Measurements from ENCODE around the gene LMF1. TPM values are rescaled to one million over a fixed set of nuclear protein-coding genes. Genes with fewer than 3 reads are reported as not detected.

LMF1 gene
- total and polyA plus RNA-seq, 2 of the 4 experiments (the other 2 are of a cell fraction) = 7.7 to 13.1 TPM

GRCh38 chr16:818592-818991 is 152.2 kb downstream of the LMF1 start:
- no TSS peak for BruUV-seq (replicated peaks)
- no peak overlapping the region for H2AK9ac ChIP-seq (replicated peaks; ENCODE audit: low read depth, low read length, poor library complexity)
- H3K4me3 ChIP-seq (ENCODE audit: insufficient read depth, low read depth, low read length) = no peak overlapping the region
- H3K79me1 ChIP-seq (ENCODE audit: low read depth in 1 of 2, low read length in 2 of 2) = no peaks in the 10 kb centered on the region
- ATAC-seq (ENCODE audit: low read depth) = no peak
- H3K56ac ChIP-seq (ENCODE audit: extremely low read depth, insufficient read depth, low read length) = no peak overlapping the region
- no peaks in the 10 kb centered on the region; the same call in 1 of the 2 replicates for H3K9me3 ChIP-seq (ENCODE audit: control insufficient read depth, insufficient read depth, low read length)
- no peak overlapping the region for H2AFZ ChIP-seq (replicated peaks; ENCODE audit: low read length, poor library complexity)
- H3K9ac ChIP-seq (ENCODE audit: low read depth, low read length) = no peak overlapping the region
- 73% methylated on average over 1 of the region's 2 CpGs; no CpG with 5 or more reads in 1 of the 2 experiments for WGBS, 2 experiments (ENCODE audit: extremely low coverage in 2 of 2, insufficient read length in 1 of 2)
- no peak overlapping the region for H3K27ac ChIP-seq (ENCODE audit: insufficient read depth, low read length)
- intact Hi-C loops (cut with micrococcal nuclease) = no loop called here
- peaks cover 2% of the 10 kb centered on the region; the same call in 1 of the 2 replicates for H3K4me1 ChIP-seq (ENCODE audit: control insufficient read depth, insufficient read depth, low read length)
- no peak overlapping the region for H4K8ac ChIP-seq (ENCODE audit: low read depth in 2 of 2, low read length in 2 of 2)
- no peak overlapping the region for H3K18ac ChIP-seq (ENCODE audit: low read depth, low read length)
- no peak overlapping the region for H4K5ac ChIP-seq (ENCODE audit: low read depth, low read length)
- H2AK5ac ChIP-seq (ENCODE audit: low read depth, low read length) = no peak overlapping the region
- H2BK5ac ChIP-seq (ENCODE audit: low read depth, low read length, poor library complexity, severe bottlenecking) = no peak overlapping the region
- H4K91ac ChIP-seq (ENCODE audit: insufficient read depth, low read depth, low read length) = no peak overlapping the region
- H3K27me3 ChIP-seq (ENCODE audit: control insufficient read depth, insufficient read depth, low read length) = peaks cover 27% of the 10 kb centered on the region
- TF ChIP-seq USF2 (IDR thresholded peaks at IDR 0.05; ENCODE audit: low read depth, low read length) = no peak
- TF ChIP-seq FOS (IDR thresholded peaks at IDR 0.05; ENCODE audit: low read depth, low read length) = no peak
- no peak for TF ChIP-seq CTCF (conservative IDR thresholded peaks at IDR 0.05; ENCODE audit: low read depth, low read length)
- TF ChIP-seq RAD21 (IDR thresholded peaks at IDR 0.05; ENCODE audit: low read length) = no peak
- no peak for TF ChIP-seq MAFK (IDR thresholded peaks at IDR 0.05; ENCODE audit: low read depth, low read length)
- no peak for TF ChIP-seq RFX5 (IDR thresholded peaks at IDR 0.05; ENCODE audit: low read depth, low read length)
- no peak for TF ChIP-seq POLR2A (IDR thresholded peaks at IDR 0.05; ENCODE audit: low read depth, low read length)
- TF ChIP-seq CHD1 (IDR thresholded peaks at IDR 0.05; ENCODE audit: low read depth, low read length) = no peak
- TF ChIP-seq ELK1 (IDR thresholded peaks at IDR 0.05; ENCODE audit: borderline replicate concordance, low read depth, low read length) = no peak
- TF ChIP-seq MXI1 (IDR thresholded peaks at IDR 0.05; ENCODE audit: borderline replicate concordance, low read depth, low read length) = no peak
- no peak for TF ChIP-seq CEBPB (IDR thresholded peaks at IDR 0.05; ENCODE audit: low read depth, low read length)
- no peak for TF ChIP-seq RCOR1 (IDR thresholded peaks at IDR 0.05; ENCODE audit: insufficient replicate concordance, low read length)
- no peaks in the 10 kb centered on the region for H4K20me1 ChIP-seq (ENCODE audit: insufficient read depth, low read length)
- H3K14ac ChIP-seq (replicated peaks; ENCODE audit: low read depth, low read length) = no peak overlapping the region
- no peak overlapping the region for H2BK120ac ChIP-seq (ENCODE audit: low read depth, low read length)
- H2BK15ac ChIP-seq (ENCODE audit: low read depth, low read length) = no peak overlapping the region
- no peak overlapping the region for H3K23ac ChIP-seq (ENCODE audit: low read depth, low read length)
- DNase-seq = no peak
- in situ Hi-C loops (cut with MboI; ENCODE audit: low sequenced_read_pairs) = loop anchor here (25.0 kb wide), 1 partner anchor 394 kb away; no protein-coding TSS in a partner anchor
- H3K36me3 ChIP-seq (ENCODE audit: control insufficient read depth, insufficient read depth, low read length) = no peaks in the 10 kb centered on the region
- H2BK20ac ChIP-seq (ENCODE audit: low read depth, low read length) = no peak overlapping the region
- ChIA-PET POLR2A (ENCODE audit: unreplicated experiment) (no interaction called here), CTCF (no interaction called here)
- H3K9me1 ChIP-seq (ENCODE audit: insufficient read depth, low read length) = no peaks in the 10 kb centered on the region
- H3K4me2 ChIP-seq (ENCODE audit: low read depth, low read length) = no peak overlapping the region
- dilution Hi-C loops (cut with HindIII; ENCODE audit: low sequenced_read_pairs, unreplicated experiment) = no loop called here
- no peak overlapping the region for H3K4ac ChIP-seq (ENCODE audit: low read depth, low read length)
